HG03354 (cell line): ENCODE results near the gene NLK.
"Not testable (repeated sequence)": the region's sequence is repeated elsewhere in the genome, so short reads cannot be mapped to it uniquely, and the experiment has no call there.

Experiments used
- ATAC-seq: cut with Tn5 transposase; IDR thresholded peaks from one replicate; pipeline ENCODE4 v1.9.1; 2021; ENCODE audit warnings: mild to moderate bottlenecking; ENCODE audit not compliant: unreplicated experiment, poor library complexity, severe bottlenecking

Gene NLK

DNA sequence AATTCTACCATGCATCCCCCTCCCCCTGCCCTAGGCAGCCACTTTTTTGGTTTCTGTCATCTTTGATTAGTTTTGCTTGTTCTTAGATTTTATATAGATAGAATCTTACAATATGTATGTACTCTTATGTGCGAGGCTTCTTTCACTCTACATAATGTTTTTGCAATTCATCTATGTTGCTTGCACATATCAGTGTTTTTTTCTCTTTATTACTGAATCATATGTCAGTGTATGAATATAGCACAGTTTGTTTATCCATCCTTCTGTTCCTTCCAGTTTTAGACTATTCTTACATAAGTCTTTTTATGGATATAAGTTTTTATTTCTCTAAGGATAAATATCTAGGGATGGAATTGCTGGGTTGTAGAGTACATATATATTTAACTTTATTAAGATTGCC is 26.6 kb downstream of the NLK start:
- no peak for ATAC-seq

DNA sequence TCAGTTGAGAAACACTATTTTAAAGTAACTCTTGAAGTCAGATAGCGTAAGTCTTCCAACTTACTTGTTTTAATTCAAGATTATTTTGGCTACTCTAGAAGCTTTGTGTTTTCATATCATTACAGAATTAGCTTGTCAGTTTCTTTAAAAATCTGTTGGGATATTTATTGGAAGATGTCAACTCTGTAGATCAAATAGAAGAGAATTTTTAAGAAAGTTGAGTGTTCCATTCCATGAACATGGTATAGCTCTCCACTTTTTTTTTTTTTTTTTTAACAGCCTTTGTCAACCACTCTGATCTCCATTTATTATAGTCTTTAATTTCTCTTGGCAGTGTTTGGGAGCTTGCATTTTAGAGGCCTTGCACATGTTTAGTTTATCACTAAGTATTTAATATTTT is 28.7 kb downstream of the NLK start:
- no peak for ATAC-seq

DNA sequence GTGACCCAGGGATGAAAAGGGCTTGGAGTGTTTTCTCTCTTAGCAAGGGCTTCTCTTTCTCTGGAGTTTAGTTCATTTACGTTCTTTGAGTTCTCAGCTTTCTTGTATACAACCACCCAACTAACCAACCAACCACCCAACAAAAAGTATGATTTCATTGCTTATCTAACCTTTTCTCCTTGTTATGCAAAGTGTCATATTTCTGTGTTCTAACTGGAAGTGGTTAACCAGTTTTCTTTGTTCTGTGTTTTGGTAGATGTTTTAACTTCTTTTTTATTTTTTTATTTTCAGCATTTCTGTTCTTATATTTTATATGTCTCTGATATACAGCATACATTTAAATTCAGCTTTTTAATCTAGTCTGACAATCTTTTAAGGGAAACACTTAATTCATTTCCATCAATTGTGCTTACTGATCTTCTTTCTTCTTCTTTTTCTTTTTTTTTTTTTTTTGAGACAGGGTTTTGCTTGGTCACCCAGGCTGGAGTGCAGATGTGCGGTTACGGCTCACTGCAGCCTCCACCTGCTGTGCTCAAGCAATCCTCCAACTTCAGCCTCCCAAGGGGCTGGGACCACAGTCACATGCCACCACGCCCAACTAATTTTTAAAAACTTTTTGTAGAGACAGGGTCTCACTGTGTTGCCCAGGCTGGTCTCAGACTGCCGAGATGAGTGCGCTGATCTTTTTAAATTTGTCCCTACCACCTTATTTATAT is 29.6 kb downstream of the NLK start:
- ATAC-seq = no peak

DNA sequence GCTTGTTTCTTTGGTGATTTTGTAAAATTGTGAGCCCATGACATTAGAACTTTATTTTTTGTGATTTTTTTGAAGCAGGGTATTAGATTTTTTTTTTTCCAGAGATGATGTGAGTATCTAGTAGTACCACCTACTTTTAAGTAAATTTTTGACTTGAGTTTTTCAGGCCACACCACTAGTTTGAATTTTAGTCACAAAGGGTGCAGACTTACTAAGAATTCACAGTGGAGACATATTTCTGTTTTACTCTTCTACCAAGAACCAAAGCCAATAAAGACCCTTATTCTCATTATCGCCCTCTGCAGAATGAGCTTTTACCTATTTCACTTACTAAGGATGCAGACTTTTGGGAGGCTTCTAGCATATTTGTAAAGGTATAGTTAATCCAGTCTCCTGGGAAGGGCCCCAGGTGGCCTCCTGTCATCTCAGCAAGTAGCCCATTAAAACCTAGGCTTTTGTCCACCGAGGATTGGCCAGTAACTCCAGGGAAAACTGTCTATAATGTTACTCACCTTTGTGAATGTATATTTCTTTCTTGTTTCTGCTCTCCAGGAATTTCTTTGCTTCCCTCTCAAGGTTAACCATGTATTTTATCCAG is 30.6 kb downstream of the NLK start:
- ATAC-seq = no peak

DNA sequence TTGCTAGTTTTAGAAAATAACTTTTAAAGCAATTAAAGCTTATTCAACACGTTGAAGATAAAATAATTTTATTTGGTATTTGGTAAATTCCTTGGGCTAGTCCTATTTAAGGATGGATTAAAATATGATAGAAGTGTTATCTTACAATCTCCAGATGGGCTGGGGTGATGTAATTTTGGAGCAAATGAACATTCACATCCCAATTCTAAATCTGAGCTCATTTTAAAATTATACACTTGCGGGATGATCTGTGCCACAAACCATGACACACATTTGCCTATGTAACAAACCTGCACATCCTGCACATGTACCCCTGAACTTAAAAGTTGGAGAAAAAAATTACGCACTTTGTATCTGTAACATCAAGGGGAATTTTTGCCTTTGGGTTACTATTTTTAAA is 31.5 kb downstream of the NLK start:
- ATAC-seq = no peak

DNA sequence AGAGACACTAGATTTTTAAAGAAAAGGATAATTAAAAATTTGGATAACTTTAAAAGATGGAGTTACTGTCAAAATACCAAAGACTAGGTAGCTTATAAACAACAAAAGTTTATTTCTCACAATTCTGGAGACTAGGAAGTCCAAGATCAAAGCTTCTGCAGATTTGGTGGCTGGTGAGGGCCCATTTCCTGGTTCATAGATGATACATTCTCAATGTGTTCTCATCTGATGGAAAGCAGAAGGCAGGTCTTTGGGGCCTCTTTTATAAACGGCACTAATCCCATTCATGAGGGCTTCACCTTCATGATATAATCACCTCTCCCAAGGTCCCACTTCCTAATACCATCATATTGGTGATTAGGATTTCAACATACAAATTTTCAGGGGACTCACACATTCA is 33.7 kb downstream of the NLK start:
- no peak for ATAC-seq

DNA sequence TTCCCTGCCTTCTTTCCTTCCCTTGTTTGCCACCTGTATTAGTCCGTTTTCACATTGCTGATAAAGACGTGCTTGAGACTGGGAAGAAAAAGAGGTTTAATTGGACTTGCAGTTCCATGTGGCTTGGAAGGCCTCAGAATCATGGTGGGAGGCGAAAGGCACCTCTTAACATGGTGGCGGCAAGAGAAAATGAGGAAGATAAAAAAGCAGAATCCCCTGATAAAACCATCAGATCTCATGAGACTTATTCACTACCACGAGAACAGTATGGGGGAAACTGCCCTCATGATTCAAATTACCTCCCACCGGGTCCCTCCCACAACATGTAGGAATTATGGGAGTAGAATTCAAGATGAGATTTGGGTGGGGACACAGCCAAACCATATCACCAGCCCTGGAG is 34.7 kb downstream of the NLK start:
- ATAC-seq = not testable (repeated sequence)

DNA sequence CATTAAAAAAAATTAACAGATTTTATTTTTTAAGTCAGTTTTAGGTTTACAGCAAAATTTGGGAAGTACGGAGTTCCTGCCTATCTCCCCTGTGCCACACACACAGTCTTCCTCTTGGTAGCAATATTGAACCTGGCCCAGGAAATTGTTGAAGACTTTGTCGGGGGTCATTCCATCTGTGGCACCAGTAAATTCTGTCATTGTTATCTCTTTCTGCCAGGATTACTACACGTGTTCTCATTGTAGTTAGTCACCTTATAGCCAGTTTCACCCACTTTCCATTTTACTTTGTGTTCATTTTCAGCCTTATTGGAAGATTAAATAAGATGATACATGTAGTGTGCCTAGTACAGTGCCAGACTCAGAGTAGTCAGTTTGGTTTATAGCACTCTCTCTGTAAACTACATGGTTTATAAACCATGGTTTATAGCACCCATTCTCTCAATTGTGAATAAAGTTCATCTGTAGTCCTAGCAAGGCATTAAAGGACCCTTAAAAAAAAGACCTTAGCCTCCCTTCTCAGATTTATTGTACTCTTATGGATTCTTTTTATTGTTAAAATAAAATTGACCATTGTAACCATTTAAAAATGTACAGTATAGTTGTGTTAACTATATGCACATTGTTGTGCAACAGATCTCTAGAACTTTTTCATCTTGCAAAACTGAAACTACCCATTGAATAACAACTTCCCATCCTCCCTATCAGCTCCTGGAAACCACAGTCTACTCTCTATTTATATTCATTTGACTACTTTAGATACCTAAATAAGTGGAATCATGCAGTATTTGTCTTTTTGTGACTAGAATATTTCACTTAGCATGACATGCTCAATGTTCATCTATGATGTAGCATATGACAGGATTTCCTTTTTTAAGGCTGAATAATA is 36.1 kb downstream of the NLK start:
- ATAC-seq = no peak

DNA sequence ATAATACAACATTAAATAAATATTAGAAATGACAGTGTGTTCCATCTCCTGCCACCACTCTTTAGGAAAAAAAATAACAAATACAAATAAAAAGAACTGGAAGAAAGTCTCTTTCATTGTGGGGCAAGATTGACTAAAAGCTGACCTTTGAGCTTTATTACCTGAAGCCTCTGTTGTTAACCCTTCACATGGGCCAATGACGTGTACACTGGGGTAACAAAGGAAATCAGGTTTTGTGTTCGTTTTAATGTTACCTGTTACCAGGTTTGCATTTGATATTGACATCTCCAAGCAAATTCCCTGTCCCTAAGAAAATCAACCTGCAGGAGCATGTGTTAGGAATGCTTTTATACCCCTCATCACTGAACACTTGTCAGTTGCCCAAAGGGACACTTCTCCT is 39.0 kb downstream of the NLK start:
- ATAC-seq = no peak

DNA sequence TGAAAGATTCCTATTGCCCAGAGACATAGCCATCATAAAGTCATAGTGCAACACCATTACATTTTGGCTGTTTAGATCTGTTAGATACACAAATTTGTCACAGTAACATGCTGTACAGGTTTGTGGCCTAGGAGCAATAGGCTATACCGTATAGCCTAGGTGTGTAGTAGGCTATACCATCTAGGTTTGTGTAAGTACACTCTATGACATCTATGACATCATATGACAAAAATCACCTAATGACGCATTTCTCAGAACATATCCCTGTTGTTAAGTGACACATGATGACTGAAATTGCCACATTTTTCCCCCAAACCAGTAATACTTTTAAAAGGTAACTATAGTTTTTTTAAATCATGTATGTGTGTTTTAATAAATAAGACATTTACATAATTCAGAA is 43.3 kb downstream of the NLK start:
- no peak for ATAC-seq

DNA sequence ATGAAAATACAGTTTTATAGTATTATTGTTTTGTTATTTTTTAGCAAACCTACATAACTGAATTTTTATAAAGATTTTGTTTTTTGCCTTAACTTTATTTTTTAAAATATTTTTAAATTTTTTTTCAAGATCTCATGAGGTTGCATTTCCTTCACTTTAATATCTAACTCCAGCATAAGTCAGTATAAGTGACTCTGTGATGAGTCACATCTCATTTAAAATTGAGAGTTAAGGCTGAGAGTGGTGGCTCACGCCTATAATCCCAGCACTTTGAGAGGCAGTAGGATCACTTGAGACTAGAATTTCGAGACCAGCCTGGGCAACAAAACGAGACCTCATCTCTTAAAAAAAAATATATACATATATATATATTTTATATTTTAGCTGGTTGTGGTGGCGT is 44.0 kb downstream of the NLK start:
- ATAC-seq = no peak

DNA sequence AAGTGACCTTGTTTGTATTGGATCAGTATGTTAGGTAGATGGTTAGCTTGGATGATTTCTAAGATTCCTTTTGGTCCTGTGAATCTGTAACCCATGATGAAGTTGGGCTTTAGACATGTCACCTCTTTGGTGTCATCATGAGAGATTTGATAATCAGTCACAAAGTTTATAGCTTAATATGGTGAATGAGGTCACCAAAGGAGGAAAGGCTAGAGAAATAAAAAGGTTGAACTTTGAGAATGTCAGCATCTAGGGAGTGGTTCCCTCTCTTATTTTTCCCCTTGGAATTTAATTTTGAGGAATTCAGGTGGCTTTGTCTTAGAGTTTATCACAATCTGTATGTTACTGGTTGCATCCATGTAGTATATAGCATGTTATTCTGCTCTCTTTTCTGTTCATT is 45.3 kb downstream of the NLK start:
- no peak for ATAC-seq

DNA sequence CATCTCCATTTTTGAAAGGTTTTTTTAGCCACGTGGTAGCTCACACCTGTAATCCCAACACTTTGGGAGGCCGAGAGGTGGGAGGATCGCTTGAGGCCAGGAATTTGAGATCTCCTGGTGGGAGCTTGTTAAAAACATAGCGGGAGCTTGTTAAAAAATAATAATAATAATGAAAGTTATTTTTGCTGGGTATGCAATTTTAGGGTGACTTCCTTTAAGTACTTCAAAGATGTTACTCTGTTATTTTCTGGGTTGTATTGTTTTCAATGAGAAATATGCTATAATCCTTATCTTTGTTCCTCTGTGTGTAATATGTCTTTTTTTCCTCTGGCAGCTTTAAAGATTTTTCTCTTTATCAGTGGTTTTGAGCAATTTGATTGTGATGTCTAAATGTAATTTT is 48.1 kb downstream of the NLK start:
- no peak for ATAC-seq

DNA sequence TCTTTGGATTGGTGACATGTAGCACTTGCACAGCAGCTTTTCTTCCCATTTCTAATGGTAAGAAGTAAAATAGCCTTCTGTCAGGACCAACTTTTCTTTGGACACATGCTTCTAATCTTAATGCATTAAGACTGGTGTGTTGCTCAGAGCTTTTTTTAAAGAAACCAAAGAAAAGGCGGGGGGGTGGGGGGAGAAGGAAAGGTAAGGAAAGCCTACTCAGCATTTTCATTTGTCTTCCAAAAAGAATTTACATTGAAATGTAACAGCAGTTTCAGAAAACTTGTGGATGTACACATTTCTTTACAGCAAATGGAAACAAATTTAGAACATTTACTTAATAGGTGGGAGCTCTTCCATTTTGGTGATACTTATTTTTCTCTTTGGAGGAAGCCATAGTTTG is 49.6 kb downstream of the NLK start:
- ATAC-seq = no peak

DNA sequence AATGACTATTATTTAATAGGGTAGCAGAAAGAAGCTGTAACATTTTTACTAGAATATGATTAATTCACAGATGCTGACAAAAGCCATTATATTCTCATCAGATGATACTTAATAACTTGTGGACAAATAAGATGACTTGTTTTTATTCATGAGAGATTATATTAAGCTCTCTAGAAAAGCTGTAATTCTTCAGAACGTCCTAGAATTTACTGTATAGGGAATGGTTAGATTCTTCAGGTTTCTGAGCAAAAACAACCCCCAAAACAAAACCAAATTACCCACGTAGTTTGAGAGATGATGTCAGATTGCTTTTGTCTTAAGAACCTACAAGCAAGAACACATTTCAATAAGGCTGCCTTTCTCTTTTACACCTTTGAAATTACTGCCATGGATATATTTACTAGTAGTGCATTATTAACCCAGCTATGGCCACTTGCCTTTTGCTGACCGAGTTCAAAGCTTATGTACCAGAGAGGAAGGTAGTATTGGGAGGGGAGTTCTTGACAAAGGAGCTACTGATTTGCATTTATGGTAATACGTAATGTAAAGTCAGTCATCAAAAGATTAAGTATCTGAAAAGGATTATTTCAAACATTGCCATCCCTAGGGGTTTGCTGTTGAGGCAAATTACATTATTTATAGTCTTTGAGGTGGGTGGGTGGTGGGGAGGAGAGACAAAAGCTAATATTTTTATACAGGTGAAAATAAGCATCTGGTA is 51.7 kb downstream of the NLK start:
- ATAC-seq = no peak

DNA sequence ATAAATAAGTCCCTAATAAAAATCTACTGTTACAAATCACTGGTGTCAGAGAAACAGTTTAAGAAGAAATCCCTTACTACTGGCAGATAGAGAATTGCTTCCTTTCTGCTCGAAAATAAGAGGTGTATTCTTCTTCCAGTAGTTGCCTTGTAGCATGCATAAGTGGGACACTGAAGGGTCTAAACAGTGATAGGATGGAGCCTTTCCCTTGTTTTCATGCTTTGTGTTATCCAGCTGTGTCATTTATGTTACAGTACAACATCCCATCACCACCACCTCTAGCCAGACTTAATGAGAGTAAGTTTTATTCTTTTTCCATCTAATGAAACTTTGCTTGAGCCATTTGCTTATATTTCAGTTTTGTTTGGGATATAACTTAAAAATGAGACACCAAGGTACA is 54.3 kb downstream of the NLK start:
- no peak for ATAC-seq

DNA sequence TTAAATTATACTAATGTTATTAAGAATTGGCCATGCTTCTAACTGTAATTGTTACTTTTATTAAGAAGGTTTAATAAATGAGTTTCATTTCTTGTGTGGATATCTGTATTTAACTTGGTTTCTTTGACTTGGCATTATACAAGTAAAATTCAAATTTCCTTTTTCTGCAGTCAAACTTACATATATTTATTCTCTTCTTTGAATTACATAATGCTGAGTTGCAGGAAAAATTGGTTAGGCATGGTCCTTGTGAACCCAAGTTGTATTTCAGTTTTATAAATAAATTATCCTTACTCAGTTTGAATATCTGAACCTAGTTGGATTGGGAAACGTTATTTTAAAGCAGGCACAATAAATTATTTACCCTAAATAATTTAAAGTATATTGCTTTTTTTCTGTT is 54.8 kb downstream of the NLK start:
- ATAC-seq = no peak

DNA sequence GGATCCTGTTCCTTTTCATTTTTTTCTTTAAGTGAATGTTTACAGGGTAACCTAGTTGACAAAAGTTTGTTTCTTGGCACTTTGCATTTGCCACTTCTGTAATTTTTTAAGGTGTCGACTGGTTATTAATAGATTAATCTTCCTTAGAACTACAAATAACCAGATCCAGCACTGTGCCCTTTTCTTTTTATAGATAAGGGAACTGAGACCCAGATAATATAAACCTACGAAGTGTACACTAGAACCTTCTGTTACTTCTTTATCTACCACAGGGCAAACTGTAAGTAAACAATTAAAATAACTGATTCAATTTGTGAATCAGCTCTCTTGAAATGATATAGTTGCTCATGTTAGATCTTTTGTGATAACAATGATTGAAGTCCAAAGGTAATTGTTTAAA is 55.4 kb downstream of the NLK start:
- no peak for ATAC-seq

DNA sequence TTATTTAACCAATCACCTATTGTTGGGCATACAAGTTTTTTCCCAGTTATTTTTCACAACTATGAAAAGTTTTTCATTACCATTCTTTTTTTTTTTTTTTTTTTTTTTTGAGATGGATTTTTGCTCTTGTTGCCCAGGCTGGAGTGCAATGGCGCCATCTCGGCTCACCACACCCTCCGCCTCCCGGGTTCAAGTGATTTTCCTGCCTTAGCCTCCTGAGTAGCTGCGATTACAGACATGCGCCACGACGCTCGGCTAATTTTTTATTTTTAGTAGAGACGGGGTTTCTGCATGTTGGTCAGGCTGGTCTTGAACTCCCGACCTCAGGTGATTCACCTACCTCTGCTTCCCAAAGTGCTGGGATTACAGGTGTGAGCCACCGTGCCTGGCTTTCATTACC is 56.1 kb downstream of the NLK start:
- not testable (repeated sequence) for ATAC-seq

DNA sequence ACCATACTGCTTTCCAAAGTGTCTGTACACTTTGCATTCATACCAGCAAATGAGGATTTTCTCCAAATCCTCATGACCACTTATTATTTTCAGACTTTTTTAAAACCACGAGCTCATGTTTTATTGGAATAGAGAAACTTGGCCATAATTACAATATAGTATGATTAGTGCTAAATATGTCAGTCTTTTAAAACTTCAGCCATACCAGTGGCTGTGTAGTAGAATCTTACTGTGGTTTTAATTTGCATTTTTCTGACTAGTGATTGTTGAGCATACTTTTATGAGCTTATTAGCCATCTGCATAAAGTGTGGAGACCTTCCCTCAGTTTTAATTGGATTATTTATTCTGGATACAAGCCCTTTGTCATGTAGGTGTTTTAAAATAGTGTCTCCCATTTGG is 57.8 kb downstream of the NLK start:
- ATAC-seq = no peak
